Fibroblast of mammary gland (primary cell): ENCODE results near the gene PSTK.
A peak's percentile ranks its signal among the peaks of the same experiment; 100 is the strongest.

Experiments used
- DNase-seq: peaks from one replicate; pipeline ENCODE4 v3.0.0-alpha.2; 2010; ENCODE audit warnings: low read depth
- H3K4me3 ChIP-seq: 2 replicates; pipeline ENCODE4 v1.5.1; 2011; ENCODE audit warnings: low read depth, mild to moderate bottlenecking, low read length, moderate library complexity; ENCODE audit not compliant: control insufficient read depth
- TF ChIP-seq, protein P1 (sequence below): conservative IDR thresholded peaks from 2 replicates; pipeline ENCODE4 v1.5.1; 2011; ENCODE audit warnings: low read depth, low read length, inconsistent platforms; ENCODE audit not compliant: control insufficient read depth, insufficient read depth

The PSTK gene

DNA sequence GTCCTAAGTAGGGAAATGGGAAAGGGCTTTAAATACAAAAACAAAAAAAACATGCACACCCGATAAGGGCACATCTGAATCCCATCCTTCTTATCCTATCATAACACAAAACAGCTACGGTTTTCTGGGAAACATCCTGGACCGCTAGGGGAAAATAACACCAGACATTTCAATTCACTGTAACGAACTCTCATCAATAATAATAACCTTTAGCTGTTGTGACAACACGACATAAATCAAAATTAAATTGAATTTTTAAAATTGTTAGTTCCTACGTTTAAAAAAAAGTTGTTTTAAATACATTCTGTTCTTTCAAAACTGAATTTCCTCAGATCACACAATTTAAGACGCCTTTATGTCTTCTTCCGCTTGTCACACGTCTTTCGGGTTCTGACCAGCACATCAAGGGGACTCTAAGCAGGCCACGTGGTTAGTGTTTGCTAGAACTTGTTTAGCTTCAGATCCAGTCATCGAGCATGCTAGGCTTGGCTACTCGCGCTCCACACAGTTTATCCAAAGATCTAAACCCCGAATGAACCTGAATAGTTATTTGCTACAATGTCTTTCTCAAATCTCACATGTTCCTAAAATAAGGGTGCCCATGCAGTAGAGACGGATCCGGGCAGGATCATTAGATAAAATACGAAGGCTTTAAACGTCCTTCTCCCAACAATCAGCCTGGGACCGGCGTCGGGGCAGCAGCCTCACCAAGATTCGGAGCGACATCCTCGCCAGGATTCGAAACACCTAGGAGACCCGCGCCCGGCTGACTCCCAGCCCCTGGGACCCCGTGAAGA, 27.6 kb downstream of the PSTK start:
- TF ChIP-seq, protein P1, sequence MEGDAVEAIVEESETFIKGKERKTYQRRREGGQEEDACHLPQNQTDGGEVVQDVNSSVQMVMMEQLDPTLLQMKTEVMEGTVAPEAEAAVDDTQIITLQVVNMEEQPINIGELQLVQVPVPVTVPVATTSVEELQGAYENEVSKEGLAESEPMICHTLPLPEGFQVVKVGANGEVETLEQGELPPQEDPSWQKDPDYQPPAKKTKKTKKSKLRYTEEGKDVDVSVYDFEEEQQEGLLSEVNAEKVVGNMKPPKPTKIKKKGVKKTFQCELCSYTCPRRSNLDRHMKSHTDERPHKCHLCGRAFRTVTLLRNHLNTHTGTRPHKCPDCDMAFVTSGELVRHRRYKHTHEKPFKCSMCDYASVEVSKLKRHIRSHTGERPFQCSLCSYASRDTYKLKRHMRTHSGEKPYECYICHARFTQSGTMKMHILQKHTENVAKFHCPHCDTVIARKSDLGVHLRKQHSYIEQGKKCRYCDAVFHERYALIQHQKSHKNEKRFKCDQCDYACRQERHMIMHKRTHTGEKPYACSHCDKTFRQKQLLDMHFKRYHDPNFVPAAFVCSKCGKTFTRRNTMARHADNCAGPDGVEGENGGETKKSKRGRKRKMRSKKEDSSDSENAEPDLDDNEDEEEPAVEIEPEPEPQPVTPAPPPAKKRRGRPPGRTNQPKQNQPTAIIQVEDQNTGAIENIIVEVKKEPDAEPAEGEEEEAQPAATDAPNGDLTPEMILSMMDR = no peak
- DNase-seq = peak; percentile 67
- peak overlapping the region; percentile 95 for H3K4me3 ChIP-seq

DNA sequence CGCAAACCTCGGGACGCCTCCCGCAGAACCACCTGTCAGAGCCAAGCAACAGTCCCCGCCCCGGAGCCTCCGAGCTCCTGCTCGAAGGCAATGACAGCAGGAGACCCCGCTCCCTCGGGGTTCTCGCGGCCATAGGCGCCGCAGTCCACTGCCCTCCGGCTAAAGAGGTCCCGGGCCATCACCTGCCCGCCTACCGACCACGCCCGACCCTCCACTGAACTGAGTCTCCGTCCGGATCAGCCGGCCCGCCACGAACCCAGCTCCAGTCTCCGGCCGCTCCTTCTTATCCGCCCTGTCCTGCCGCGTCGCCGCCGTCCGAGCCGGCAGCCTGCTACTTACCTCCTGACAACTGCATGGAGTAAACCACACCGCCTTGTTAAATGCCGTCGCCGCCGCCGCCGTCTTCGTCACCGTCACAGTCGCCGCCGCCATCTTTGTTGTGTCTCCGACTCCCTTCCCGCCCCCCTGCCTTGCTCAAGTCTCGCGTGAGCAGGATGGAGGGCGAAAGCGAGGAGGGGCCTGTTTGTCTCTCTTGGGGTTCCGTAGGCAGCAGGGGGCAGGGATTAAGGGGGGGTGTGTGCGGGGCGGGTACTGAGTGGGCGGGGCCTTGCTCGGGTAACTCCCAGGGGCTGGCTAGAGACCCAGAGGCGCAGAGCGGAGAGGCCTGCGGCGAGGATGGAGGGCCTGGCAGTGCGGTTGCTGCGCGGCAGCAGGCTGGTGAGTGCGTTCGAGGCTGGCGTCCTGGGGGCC, 28.3 kb downstream of the PSTK start, which contains the start of the genes ACADSB and IKZF5:
Gene ACADSB (plus strand): TSS at position 652 of the 750 bp plus-strand sequence. CDS start 24 bp downstream, at position 676.
Gene IKZF5 (minus strand): TSS at position 441 of the 750 bp plus-strand sequence. CDS start 10,170 bp downstream, outside the sequence.
- TF ChIP-seq, protein P1 = no peak
- DNase-seq = peak; percentile 96
- peak within 1 kb of the TSS; percentile 95 for H3K4me3 ChIP-seq

DNA sequence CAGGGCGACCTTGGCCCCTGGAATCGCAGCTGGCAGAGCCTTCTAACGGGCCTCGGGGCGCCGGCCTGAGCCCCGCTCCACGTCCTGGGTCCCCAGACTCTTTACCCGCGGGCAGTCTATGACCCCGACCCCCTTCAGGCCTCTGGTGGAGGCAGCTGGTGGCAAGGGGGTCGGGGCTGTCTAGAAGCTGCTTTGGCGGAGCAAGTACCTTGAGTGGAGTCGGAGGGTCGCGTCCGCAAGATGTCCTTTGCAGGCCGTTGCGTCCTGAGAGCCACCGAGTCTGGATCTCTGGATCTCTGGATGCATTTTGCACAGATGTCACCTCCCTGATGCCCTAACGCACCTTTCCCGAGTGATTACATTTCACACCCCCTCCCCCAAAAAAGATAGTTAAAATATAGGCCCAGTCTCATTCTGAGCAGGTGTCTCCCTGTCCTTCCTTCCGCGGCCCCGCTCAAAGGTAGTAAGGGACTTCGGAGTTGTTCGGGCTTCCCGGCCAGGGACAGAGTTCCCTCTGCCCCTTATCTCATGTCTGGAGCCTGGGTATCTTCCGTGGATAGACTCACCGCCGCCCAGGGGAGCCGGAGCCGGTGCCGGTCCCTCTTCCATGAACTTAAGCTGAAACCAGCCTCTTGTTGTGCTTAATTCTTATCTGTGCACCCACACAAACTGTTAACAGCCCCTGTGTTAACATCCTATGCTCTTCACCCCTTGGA, 29.1 kb downstream of the PSTK start:
- TF ChIP-seq, protein P1 = no peak
- H3K4me3 ChIP-seq = peak overlapping the region; percentile 95
- DNase-seq = peak; percentile 4

DNA sequence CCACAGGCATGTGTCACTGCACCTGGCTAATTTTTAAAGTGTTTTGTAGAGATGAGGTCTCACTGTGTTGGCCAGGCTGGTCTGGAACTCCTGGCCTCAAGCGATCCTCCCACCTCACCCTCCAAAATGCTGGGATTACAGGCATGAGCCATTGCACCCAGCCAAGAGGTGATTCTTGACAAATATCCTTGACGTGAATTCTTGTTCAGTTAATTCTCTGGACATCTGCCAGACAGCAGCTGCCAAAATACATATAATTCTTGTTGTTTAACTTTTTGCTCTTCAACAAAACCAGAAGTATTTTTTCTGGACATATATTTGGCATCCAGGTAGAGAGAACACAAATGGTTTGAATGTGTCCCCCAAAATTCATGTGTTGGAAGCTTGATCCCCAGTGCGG, 31.8 kb downstream of the PSTK start:
- no peak overlapping the region for H3K4me3 ChIP-seq
- no peak for DNase-seq
- TF ChIP-seq, protein P1 = no peak

DNA sequence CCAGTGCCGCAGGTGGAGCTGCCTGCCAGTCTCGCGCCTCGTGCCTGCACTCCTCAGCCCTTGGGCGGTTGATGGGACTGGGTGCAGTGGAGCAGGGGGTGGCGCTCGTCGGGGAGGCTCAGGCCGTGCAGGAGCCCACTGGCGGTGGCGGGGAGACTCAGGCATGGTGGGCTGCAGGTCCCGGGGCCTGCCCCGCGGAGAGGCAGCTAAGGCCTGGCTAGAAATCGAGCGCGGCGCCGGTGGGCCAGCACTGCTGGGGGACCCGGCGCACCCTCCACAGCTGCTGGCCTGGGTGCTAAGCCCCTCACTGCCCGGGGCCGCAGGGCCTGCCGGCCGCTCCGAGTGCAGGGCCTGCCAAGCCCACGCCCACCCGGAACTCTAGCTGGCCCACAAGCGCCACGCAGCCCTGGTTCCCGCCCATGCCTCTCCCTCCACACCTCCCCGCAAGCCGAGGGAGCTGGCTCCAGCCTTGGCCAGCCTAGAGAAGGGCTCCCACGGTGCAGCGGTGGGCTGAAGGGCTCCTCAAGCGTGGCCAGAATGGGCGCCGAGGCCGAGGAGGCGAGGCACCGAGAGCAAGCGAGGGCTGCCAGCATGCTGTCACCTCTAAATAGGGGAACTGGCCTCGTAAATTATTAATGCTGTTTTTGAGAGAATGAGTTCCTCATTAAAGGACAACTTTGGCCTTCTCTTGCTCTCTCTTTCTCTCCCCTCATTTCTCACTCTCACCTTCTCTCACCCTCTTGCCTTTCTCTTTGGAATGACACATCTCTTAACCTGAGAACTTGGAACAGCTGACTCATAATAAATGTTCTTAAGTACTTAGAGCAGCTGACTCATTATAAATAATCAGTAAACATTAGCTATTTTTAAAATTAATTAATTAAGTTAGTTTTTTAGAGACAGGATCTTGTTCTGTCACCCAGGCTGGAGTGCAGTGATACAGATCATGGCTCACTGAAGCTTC, 33.5 kb downstream of the PSTK start:
- peak; percentile 36 for DNase-seq
- TF ChIP-seq, protein P1 = no peak
- H3K4me3 ChIP-seq = no peak overlapping the region
